ENCODE measurements around the gene CRYZ. TPM values are rescaled to one million over a fixed set of nuclear protein-coding genes. Genes with fewer than 3 reads are reported as not detected.

Gene CRYZ
- total RNA-seq, 1 donor = 35.1 TPM

DNA sequence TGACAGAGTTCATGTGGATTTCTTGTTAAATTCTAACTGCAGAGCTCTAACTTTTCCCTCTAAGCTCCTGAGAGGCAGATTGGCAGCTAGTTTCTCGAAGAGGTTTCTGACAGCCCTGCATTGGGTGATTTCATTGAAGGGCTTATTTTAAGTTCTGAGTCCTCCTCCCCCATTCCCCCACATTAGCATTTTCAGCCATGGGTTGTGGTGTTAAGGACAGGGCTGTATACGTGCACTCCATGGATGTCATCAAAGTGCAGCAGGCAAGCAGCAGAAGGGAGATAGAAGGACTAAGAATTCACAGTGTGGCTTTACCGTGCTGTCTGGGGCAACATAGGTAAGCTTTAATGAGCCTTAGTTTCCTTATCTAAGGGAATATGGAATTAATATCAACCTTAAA lies 19.0 kb downstream of the CRYZ start:
- no peak overlapping the region for H3K27ac ChIP-seq (ENCODE audit: low read depth, low read length)
- no peaks in the 10 kb centered on the region for H4K20me1 ChIP-seq (ENCODE audit: insufficient read depth, low read length)
- H2AFZ ChIP-seq (ENCODE audit: low read length) = no peak overlapping the region
- H3K27me3 ChIP-seq (ENCODE audit: insufficient read depth, low read length) = no peaks in the 10 kb centered on the region
- H3K9me3 ChIP-seq (ENCODE audit: low read depth, low read length) = no peaks in the 10 kb centered on the region
- no peak overlapping the region for H3K4me3 ChIP-seq (ENCODE audit: insufficient read depth, low read length)
- H3K4me2 ChIP-seq (ENCODE audit: insufficient read depth, low read length) = no peak overlapping the region
- peaks cover 19% of the 10 kb centered on the region for H3K36me3 ChIP-seq (ENCODE audit: insufficient read depth, low read length)
- no peaks in the 10 kb centered on the region for H3K4me1 ChIP-seq (ENCODE audit: insufficient read depth, low read length)
- TF ChIP-seq, protein P1, sequence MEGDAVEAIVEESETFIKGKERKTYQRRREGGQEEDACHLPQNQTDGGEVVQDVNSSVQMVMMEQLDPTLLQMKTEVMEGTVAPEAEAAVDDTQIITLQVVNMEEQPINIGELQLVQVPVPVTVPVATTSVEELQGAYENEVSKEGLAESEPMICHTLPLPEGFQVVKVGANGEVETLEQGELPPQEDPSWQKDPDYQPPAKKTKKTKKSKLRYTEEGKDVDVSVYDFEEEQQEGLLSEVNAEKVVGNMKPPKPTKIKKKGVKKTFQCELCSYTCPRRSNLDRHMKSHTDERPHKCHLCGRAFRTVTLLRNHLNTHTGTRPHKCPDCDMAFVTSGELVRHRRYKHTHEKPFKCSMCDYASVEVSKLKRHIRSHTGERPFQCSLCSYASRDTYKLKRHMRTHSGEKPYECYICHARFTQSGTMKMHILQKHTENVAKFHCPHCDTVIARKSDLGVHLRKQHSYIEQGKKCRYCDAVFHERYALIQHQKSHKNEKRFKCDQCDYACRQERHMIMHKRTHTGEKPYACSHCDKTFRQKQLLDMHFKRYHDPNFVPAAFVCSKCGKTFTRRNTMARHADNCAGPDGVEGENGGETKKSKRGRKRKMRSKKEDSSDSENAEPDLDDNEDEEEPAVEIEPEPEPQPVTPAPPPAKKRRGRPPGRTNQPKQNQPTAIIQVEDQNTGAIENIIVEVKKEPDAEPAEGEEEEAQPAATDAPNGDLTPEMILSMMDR (IDR thresholded peaks at IDR 0.05; ENCODE audit: extremely low read depth, low read depth, low read length) = no peak
- no peak for DNase-seq (ENCODE audit: insufficient read length, low spot score, missing footprints)
- H3K79me2 ChIP-seq (ENCODE audit: insufficient read depth, low read length) = no peaks in the 10 kb centered on the region

DNA sequence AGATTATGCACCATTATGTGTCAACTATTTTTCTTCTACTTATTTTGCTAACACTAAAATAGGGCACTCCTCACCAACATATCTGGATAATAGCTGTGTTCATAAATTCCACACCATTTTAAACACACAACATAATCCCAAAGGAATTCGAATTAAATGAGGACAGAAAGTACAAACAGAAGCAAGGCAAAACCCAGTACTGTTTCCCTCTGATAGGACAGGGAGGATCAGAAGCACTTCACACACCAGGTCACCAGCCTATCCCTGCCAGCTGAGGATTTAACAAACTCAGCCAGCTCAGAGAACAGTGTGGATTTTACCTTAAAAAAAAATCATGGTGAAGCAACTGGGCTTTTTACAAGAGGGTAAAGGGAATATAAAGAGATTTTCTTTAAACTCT lies 20.0 kb downstream of the CRYZ start:
- Histone ChIP-seq H3K27me3 (ENCODE audit: insufficient read depth, low read length) (no peaks in the 10 kb centered on the region), H3K4me2 (ENCODE audit: insufficient read depth, low read length) (no peak overlapping the region), H3K27ac (ENCODE audit: low read depth, low read length) (no peak overlapping the region), H3K4me1 (ENCODE audit: insufficient read depth, low read length) (no peaks in the 10 kb centered on the region), H3K79me2 (ENCODE audit: insufficient read depth, low read length) (no peaks in the 10 kb centered on the region), H4K20me1 (ENCODE audit: insufficient read depth, low read length) (no peaks in the 10 kb centered on the region), H3K9me3 (ENCODE audit: low read depth, low read length) (no peaks in the 10 kb centered on the region), H2AFZ (ENCODE audit: low read length) (no peak overlapping the region), H3K36me3 (ENCODE audit: insufficient read depth, low read length) (peaks cover 14% of the 10 kb centered on the region), H3K4me3 (ENCODE audit: insufficient read depth, low read length) (no peak overlapping the region)
- TF ChIP-seq, protein P1 (IDR thresholded peaks at IDR 0.05; ENCODE audit: extremely low read depth, low read depth, low read length) = no peak
- no peak for DNase-seq (ENCODE audit: insufficient read length, low spot score, missing footprints)

DNA sequence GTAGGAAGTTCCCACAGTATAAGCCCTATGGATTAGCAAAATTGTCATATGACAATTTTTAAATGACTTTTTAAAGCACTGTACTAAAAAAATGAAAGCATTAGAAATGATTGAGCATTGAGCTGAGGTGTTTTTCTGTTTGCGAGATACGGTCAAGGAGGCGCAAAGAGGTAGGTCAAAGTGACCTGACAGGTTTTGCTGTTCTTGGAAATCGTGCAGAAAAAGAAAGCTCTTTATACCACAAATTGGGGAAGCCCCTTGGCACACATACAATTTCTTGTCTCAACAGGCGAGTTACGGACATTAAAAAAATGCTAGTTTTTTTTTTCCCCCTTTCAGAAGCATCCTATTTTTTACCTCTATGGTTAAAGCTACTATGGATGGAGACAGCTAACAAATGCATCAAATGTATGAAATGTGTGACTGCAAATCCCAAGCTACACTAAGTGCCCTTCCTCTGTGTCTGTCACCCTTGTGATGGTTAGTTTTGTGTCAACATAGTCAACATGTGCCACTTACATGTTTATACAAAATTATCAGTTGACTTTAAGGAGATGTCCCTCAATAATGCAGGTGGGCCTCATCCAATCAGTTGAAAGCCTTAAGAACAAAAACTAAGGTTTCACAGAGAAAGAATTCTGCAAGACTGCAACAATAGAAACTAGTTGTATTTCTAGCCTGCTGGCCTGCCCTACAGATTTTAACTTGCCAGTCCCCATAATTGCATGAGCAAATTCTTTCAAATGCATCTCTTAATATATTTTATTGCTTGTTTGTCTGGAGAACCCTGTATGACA lies 29.3 kb downstream of the CRYZ start:
- Histone ChIP-seq H3K4me1 (ENCODE audit: insufficient read depth, low read length) (no peaks in the 10 kb centered on the region), H2AFZ (ENCODE audit: low read length) (no peak overlapping the region), H3K79me2 (ENCODE audit: insufficient read depth, low read length) (no peaks in the 10 kb centered on the region), H3K27ac (ENCODE audit: low read depth, low read length) (no peak overlapping the region), H3K4me2 (ENCODE audit: insufficient read depth, low read length) (no peak overlapping the region), H4K20me1 (ENCODE audit: insufficient read depth, low read length) (no peaks in the 10 kb centered on the region), H3K4me3 (ENCODE audit: insufficient read depth, low read length) (no peak overlapping the region), H3K36me3 (ENCODE audit: insufficient read depth, low read length) (peaks cover 15% of the 10 kb centered on the region), H3K27me3 (ENCODE audit: insufficient read depth, low read length) (no peaks in the 10 kb centered on the region), H3K9me3 (ENCODE audit: low read depth, low read length) (no peaks in the 10 kb centered on the region)
- no peak for DNase-seq (ENCODE audit: insufficient read length, low spot score, missing footprints)
- TF ChIP-seq, protein P1 (IDR thresholded peaks at IDR 0.05; ENCODE audit: extremely low read depth, low read depth, low read length) = no peak

- Histone ChIP-seq H3K36me3 (ENCODE audit: insufficient read depth, low read length) (peaks cover 9% of the 10 kb centered on the region), H3K27ac (ENCODE audit: low read depth, low read length) (no peak overlapping the region), H4K20me1 (ENCODE audit: insufficient read depth, low read length) (no peaks in the 10 kb centered on the region), H3K4me1 (ENCODE audit: insufficient read depth, low read length) (no peaks in the 10 kb centered on the region), H3K79me2 (ENCODE audit: insufficient read depth, low read length) (no peaks in the 10 kb centered on the region), H3K4me3 (ENCODE audit: insufficient read depth, low read length) (no peak overlapping the region), H2AFZ (ENCODE audit: low read length) (no peak overlapping the region), H3K9me3 (ENCODE audit: low read depth, low read length) (no peaks in the 10 kb centered on the region), H3K4me2 (ENCODE audit: insufficient read depth, low read length) (no peak overlapping the region), H3K27me3 (ENCODE audit: insufficient read depth, low read length) (no peaks in the 10 kb centered on the region)
- TF ChIP-seq, protein P1 (IDR thresholded peaks at IDR 0.05; ENCODE audit: extremely low read depth, low read depth, low read length) = no peak
- DNase-seq (ENCODE audit: insufficient read length, low spot score, missing footprints) = no peak
Observed at GRCh38 chr1:74699331-74699730, 33.5 kb downstream of the CRYZ start.
